Right forelimb (tissue), 1 donor: ENCODE results near the gene SLC25A39.
A peak's percentile ranks its signal among the peaks of the same experiment; 100 is the strongest.
"Not testable (repeated sequence)": the region's sequence is repeated elsewhere in the genome, so short reads cannot be mapped to it uniquely, and the experiment has no call there.

Experiments
- DNase-seq: peaks from one replicate; pipeline ENCODE4 v3.0.0-alpha.2; 2018

The SLC25A39 gene

DNA sequence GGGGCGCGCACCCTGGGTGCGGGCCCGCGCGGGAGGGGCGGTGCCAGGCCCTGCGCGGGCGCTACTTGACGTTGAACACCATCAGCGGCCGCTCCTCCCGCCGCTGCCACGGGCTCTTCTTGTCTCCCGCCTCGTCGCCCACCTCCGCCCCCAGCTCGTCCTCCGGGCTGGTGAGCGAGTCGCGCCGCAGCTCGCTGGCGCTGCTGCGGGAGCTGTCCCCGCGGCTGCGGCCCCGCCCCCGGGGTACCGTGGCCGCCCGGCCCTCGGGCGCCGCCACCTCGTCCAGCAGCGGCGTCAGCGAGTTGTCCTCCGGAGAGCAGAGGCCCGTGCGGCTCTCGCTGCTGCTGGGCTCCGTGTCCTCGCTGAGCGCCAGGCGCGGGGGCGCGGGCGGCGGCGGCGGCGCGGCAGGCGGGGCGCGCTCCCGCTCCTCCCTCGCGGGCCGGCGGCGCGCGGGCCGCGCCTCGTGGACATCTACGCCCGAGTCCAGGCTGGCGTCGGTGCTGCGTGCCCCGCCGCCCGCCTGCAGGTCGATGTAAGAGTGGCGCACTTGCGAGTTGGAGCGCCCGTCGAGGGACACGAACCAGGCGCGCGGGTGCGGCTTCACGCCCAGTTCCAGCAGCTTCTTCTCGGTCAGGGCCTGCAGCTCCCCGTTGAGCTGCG lies 29.2 kb upstream of the SLC25A39 start:
- peak; percentile 67 for DNase-seq

DNA sequence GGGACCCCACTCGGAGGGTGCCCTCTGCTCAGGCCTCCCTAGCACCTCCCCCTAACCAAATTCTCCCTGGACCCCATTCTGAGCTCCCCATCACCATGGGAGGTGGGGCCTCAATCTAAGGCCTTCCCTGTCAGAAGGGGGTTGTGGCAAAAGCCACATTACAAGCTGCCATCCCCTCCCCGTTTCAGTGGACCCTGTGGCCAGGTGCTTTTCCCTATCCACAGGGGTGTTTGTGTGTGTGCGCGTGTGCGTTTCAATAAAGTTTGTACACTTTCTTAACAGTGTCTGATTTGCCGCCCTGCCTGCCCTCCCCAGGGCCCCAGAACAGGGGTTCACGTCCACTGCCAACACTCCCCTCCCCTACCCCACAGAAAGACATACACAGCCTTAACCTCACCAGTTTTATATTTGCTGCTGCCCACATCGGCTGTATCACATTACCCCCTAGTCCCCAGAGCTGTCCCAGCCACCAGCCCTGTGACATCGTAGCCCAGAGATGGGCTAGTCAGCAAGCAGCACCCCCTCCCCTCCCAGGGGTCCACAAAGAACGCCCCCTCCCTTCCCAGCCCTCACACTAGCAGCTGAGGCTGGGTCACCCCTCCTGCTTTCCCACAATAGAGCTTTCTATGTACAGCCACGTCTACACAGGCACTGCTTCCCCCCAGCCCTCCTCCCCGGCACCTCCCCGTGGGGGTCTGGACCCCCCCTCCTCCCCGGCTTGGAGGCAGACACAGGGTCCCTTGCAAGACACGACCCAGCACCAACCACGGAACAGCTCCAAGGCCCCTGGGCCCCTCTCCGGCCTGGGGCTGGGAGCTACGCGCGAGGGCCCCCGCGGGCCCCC lies 28.4 kb upstream of the SLC25A39 start:
- DNase-seq, result peak; percentile 66

DNA sequence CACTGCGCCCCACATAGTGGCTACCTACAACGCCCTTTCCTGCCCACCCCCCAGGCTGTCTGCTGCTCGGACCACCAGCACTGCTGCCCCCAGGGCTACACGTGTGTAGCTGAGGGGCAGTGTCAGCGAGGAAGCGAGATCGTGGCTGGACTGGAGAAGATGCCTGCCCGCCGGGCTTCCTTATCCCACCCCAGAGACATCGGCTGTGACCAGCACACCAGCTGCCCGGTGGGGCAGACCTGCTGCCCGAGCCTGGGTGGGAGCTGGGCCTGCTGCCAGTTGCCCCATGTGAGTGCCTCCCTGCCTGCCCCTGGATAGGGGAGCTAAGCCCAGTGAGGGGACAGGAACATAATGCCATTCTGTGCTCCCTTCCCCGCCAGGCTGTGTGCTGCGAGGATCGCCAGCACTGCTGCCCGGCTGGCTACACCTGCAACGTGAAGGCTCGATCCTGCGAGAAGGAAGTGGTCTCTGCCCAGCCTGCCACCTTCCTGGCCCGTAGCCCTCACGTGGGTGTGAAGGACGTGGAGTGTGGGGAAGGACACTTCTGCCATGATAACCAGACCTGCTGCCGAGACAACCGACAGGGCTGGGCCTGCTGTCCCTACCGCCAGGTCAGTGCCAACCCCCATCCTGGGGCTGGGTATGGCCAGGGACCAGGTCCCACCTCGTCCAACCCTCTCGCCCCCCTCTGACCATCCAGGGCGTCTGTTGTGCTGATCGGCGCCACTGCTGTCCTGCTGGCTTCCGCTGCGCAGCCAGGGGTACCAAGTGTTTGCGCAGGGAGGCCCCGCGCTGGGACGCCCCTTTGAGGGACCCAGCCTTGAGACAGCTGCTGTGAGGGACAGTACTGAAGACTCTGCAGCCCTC lies 27.6 kb upstream of the SLC25A39 start:
- DNase-seq, result no peak

GRCh38 chr17:44351464-44351863 lies 26.8 kb upstream of the SLC25A39 start:
- no peak for DNase-seq

- peak; percentile 68 for DNase-seq
Observed at GRCh38 chr17:44350733-44351226, 26.2 kb upstream of the SLC25A39 start.

DNA sequence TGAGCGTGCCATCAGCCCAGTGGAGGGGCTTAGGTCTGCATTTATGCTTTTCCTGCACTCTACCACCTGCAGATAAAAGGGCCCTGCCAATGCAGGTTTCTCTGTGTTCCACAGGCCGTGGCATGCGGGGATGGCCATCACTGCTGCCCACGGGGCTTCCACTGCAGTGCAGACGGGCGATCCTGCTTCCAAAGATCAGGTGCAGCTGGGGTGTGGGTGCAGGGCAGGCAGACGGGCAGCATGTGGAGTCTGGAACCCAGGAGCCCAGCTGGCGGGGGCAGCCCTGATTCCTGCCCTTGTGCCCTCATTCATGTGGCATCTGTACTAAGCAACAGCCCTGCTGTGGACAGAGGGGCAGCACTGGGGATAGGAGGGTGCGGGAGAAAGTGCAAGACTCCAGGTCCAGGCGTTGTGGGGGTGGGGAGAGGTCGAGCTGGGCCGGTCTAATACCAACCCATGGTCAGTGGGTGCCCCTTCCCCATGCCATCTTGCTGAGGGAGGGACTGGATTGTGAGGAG lies 25.0 kb upstream of the SLC25A39 start:
- no peak for DNase-seq

DNA sequence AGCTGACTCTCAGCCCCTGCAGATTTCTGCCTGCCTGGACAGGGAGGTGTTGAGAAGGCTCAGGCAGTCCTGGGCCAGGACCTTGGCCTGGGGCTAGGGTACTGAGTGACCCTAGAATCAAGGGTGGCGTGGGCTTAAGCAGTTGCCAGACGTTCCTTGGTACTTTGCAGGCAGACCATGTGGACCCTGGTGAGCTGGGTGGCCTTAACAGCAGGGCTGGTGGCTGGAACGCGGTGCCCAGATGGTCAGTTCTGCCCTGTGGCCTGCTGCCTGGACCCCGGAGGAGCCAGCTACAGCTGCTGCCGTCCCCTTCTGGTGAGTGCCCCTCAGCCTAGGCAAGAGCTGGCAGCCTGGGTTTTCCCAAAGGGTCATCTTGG lies 24.4 kb upstream of the SLC25A39 start:
- no peak for DNase-seq

DNA sequence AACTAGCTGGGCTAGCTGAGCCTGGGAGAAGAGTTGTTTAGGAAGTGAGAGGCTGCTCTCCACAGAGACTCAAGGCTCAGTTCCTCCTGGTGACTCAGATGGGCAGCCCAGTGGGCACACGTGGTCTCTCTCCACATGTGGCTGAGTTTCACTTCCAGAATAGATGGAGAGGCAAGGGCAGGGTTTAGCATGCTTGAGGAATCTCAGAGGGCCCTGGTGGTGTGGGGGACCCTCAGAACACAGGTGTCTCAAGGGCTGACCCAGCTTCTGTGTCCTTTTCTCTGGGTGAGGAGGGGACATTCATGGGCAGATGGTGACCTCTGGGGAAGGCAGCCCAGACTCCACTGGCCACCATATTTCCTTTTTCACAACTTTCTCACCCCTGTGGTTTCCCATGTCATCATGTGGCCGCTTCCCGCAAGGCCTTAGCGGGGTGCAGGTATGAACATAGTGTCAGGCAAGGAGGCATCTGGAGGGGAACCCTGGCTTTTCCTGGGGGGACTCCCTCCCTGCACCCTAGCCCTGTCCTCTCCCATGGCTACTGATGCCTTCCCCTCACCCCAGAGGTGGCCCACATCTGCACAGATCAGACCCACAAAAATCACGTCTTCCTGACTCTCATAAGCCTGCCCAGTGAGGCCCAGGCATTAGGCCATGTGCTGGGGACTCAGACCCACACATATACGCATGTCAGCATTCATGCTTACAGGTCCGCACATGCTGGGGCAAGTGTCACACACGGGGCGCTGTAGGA lies 23.8 kb upstream of the SLC25A39 start:
- DNase-seq, result no peak

GRCh38 chr17:44347206-44348055 lies 22.8 kb upstream of the SLC25A39 start:
- not testable (repeated sequence) for DNase-seq

GRCh38 chr17:44346064-44346844 lies 21.6 kb upstream of the SLC25A39 start:
- no peak for DNase-seq

DNA sequence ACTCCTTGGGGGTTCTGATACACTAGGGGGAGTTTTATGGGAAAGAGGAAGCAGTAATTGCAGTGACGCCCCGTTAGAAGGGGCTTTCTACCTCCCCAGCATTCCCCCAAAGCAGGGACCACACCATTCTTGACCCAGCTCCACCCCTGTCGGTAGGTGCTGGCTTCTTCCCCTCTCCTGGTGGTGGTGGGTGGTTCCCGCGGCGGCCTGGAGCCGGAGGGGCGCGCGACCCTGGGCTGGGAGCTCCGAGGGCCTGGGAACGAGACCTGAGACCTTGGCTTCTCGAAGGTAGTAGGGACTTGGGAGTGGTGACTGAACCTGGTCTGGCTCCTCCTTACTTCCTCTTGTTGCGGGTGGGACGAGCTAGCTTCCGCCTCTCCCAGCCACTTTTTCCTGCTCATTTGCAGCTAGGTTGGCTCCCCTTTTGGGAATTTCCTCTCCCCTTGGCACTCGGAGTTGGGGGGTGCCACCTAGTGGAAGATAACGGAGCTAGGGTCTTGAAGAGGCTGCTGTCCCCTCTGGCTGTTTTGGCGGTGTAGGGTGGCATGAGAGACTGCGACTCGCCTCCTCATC lies 20.9 kb upstream of the SLC25A39 start:
- DNase-seq, result peak; percentile 73

DNA sequence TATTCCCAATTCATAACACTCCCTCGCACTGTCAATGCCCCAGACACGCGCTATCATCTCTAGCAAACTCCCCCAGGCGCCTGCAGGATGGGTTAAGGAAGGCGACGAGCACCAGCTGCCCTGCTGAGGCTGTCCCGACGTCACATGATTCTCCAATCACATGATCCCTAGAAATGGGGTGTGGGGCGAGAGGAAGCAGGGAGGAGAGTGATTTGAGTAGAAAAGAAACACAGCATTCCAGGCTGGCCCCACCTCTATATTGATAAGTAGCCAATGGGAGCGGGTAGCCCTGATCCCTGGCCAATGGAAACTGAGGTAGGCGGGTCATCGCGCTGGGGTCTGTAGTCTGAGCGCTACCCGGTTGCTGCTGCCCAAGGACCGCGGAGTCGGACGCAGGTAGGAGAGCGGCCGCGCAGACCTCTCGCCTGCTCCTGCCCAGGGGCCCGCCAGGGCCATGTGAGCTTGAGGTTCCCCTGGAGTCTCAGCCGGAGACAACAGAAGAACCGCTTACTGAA lies 20.4 kb upstream of the SLC25A39 start, which contains the start of gene GRN:
GRN (plus strand) TSS at position 364 of the 515 bp plus-strand sequence. CDS start 3,863 bp downstream, outside the sequence.
- peak; percentile 96 for DNase-seq

- DNase-seq, result no peak
Observed at GRCh38 chr17:44343510-44344209, 19.0 kb upstream of the SLC25A39 start.

GRCh38 chr17:44340553-44340952 lies 15.9 kb upstream of the SLC25A39 start:
- DNase-seq, result not testable (repeated sequence)

- no peak for DNase-seq
Observed at GRCh38 chr17:44338702-44339101, 14.1 kb upstream of the SLC25A39 start.

DNA sequence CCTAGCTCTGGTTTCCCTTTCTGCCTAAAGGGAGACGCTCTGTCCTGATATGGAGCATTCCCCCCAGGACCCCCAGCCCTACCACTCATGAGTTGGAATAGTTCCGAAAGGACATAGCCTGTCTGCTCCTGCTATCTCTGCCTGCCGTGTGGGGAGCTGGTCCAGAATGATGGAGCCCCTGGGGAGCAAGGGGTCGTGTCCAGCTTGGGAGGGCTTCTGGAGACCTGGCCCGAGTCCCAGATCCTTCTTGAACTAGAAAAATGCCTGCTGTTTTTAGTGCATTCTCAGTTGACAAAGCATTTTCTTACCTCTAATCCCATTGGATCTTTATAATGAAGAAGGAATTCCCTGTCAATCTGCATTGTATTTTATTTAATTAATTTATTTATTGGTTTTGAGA lies 11.3 kb upstream of the SLC25A39 start:
- no peak for DNase-seq

GRCh38 chr17:44335564-44335963 lies 10.9 kb upstream of the SLC25A39 start:
- no peak for DNase-seq

DNA sequence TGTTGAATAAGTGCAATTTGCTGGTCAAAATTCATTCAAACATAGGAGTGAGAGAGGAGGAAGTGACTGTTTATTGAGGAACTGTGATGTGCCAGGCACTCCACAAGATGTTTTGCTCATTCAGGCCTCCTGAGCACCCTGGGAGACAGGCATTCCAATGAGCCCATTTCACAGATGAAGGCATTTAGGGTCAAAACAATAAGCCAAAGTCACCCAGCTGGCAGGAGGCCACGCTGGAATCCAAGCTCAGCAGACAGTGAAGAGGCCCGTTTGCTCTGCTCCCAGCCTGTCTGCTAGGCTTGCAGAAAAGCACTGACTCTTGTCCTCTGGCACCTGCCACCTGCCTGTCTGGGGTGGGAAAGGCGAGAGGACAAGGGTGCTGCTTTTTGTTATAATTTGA lies 10.1 kb upstream of the SLC25A39 start:
- no peak for DNase-seq

DNA sequence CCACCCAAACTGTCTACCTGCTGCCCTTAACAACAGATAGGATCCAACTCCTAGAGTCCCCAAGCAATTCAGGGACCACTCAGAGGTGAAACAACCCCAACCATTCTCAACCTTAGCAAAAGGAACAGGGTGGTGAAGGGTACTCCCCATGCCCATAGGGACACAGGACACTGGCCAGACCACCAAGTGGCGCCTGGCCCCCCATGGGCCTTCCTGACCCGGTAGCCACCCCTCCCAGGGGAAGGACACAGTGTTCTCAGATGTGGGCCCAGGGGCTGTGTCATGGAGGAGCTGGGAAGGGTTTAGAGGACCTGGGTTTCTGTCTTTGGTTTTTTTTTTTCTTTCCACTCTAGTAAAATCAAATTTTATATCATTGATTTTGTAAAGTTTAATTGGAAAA lies 9.7 kb upstream of the SLC25A39 start:
- no peak for DNase-seq
